Cardiac septum (tissue), 1 donor: Measurements from ENCODE around the gene WDR37. TPM values are rescaled to one million over a fixed set of nuclear protein-coding genes. Genes with fewer than 3 reads are reported as not detected.

ENCODE experiments used
- DNase-seq: peaks from one replicate; pipeline ENCODE4 v3.0.0-alpha.2; 2020; ENCODE audit warnings: low spot score
- intact Hi-C: fragments of 100-400 bp; cut with DNase I; formaldehyde crosslinking; loops from one replicate; pipeline ENCODE4 v1.14.0; 2022
- total RNA-seq: library from RNA; stranded (reverse); fragmentation: NEBNext Ultra II Directional; extraction: Animal tissue kit (Norgen Biotek cat#: 25700); gene quantifications from one replicate; pipeline ENCODE4 v1.2.1, GENCODE V29; 2021
- donor health status: DM: no; HTN: no; CAD: no.

The WDR37 gene
- total RNA-seq, 1 donor from 2014 or later: 28.1 TPM

GRCh38 chr10:1171586-1171985 is 115.4 kb downstream of the WDR37 start:
- DNase-seq: no peak
- intact Hi-C loops: no loop called here

- peak; percentile 58 for DNase-seq
- intact Hi-C loops: no loop called here
Measured at GRCh38 chr10:1172256-1172984, 116.2 kb downstream of the WDR37 start.

GRCh38 chr10:1173091-1173490 is 116.9 kb downstream of the WDR37 start:
- intact Hi-C loops: no loop called here
- peak; percentile 63 for DNase-seq

GRCh38 chr10:1174022-1174421 is 117.8 kb downstream of the WDR37 start:
- DNase-seq: peak; percentile 44
- intact Hi-C loops: no loop called here

- intact Hi-C loops: no loop called here
- peak; percentile 69 for DNase-seq
Measured at GRCh38 chr10:1175956-1176565, 119.9 kb downstream of the WDR37 start.

GRCh38 chr10:1177936-1178335 is 121.8 kb downstream of the WDR37 start:
- DNase-seq: peak; percentile 10
- intact Hi-C loops: no loop called here

GRCh38 chr10:1178506-1178905 is 122.3 kb downstream of the WDR37 start:
- intact Hi-C loops: no loop called here
- DNase-seq: peak; percentile 49

- peak; percentile 35 for DNase-seq
- intact Hi-C loops: no loop called here
Measured at GRCh38 chr10:1179346-1180070, 123.3 kb downstream of the WDR37 start.

GRCh38 chr10:1180071-1180730 is 124.0 kb downstream of the WDR37 start:
- peak; percentile 64 for DNase-seq
- intact Hi-C loops: no loop called here

GRCh38 chr10:1180836-1181235 is 124.7 kb downstream of the WDR37 start:
- intact Hi-C loops: no loop called here

More at GRCh38 chr10:1180836-1181235, 124.7 kb downstream of the WDR37 start:
- no peak for DNase-seq

Other genes starting within 250 kb of the WDR37 start
- gene LARP4B, start 124.7 kb upstream of the WDR37 start, total RNA-seq: 69.8 TPM
- gene GTPBP4, start 68.0 kb upstream of the WDR37 start, total RNA-seq: 33.1 TPM
- 0.51 TPM for gene IDI2, start 30.5 kb upstream of the WDR37 start, total RNA-seq
- gene IDI1, start 7.3 kb upstream of the WDR37 start, total RNA-seq: 28.9 TPM